ENCODE measurements around the gene KDF1. TPM values are rescaled to one million over a fixed set of nuclear protein-coding genes. Genes with fewer than 3 reads are reported as not detected.
A peak's percentile ranks its signal among the peaks of the same experiment; 100 is the strongest.

The KDF1 gene
- total RNA-seq, 2 donors from 2014 or later, result 14.0 to 42.8 TPM

DNA sequence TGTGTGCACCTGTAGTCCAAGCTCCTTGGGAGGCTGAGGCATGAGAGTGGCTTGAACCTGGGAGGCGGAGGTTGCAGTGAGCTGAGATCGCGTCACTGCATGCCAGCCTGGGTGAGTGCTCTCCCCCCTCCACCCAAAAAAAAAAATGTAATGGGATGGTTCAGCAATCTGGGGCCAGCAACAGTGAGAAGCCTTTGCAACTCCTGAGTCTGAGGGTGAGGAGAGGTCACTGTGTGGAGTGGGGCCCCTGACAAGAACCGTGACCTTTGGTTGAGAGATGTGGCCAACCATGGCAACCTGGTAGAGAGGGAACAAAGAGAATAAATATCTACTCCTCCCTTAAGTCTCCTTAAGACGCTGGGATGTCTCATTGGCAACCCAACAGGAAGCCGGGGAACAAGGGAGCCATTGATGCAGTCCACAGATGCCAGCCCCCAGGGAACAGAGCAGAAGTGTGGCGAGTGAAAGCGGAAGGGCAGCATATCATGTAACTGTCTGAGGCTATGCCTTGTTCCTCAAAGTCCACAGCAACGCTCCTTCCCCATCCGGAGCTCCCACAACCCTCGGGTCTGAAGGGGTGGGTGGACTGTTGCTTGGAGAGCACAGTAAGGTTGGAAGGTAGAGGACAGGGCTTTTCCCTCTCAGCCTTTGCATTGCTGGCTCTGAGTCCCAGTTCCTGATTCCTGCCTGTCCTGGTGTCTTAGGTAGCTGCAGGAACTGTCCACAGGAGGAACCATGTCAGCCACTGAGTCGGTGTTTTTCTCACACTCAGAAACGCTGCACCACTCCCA, 41.5 kb upstream of the KDF1 start:
- H3K9me3 ChIP-seq, result no peaks in the 10 kb centered on the region
- intact Hi-C loops (cut with DNase I), result no loop called here
- no peak overlapping the region for H3K4me3 ChIP-seq
- WGBS, result 44% methylated on average over 13 of the region's 13 CpGs
- TF ChIP-seq POLR2A (IDR thresholded peaks at IDR 0.05) (no peak), POLR2AphosphoS5 (IDR thresholded peaks at IDR 0.05) (no peak)
- TF ChIP-seq, protein P1, sequence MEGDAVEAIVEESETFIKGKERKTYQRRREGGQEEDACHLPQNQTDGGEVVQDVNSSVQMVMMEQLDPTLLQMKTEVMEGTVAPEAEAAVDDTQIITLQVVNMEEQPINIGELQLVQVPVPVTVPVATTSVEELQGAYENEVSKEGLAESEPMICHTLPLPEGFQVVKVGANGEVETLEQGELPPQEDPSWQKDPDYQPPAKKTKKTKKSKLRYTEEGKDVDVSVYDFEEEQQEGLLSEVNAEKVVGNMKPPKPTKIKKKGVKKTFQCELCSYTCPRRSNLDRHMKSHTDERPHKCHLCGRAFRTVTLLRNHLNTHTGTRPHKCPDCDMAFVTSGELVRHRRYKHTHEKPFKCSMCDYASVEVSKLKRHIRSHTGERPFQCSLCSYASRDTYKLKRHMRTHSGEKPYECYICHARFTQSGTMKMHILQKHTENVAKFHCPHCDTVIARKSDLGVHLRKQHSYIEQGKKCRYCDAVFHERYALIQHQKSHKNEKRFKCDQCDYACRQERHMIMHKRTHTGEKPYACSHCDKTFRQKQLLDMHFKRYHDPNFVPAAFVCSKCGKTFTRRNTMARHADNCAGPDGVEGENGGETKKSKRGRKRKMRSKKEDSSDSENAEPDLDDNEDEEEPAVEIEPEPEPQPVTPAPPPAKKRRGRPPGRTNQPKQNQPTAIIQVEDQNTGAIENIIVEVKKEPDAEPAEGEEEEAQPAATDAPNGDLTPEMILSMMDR (IDR thresholded peaks at IDR 0.05), result no peak
- peaks cover 3% of the 10 kb centered on the region for H3K4me1 ChIP-seq (replicated peaks)
- H3K36me3 ChIP-seq, result no peaks in the 10 kb centered on the region
- no peaks in the 10 kb centered on the region for H3K27me3 ChIP-seq (replicated peaks; ENCODE audit: insufficient read depth)
- no peak for DNase-seq (ENCODE audit: low spot score)
- peak overlapping the region; percentile 42 to 68 for H3K27ac ChIP-seq

DNA sequence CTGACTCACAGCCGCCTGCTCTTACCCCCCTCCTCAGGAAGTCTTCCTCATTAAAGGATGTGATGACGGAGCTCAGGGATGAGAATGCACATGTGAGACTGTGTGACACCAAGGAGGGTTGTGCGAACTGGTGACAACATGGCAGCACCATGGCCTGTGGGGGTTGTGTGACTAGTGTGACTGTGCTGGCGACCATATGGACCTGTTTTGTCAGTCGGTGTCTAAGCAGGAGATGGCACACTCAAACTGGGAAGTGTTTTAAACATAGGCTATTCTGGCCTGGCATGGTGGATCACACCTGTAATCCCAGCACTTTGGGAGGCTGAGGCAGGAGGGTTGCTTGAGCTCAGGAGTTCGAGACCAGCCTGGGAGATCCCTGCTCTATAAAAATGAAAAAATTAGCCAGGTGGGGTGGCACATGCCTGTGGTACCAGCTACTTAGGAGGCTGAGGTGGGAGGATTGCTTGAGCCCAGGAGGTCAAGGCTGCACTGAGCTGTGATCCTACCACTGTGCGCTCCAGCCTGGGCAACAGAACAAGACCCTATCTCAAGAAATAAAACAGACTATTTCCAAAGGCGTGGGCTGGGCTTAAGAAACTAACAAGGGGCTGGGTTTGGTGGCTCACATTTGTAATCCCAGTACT, 40.7 kb upstream of the KDF1 start:
- 82% methylated on average over 8 of the region's 8 CpGs for WGBS
- H3K4me1 ChIP-seq (replicated peaks), result peaks cover 3% of the 10 kb centered on the region
- H3K36me3 ChIP-seq, result no peaks in the 10 kb centered on the region
- intact Hi-C loops (cut with DNase I), result no loop called here
- DNase-seq (ENCODE audit: low spot score), result no peak
- H3K4me3 ChIP-seq, result no peak overlapping the region
- peak overlapping the region; percentile 68 to 77 for H3K27ac ChIP-seq
- no peaks in the 10 kb centered on the region for H3K27me3 ChIP-seq (replicated peaks; ENCODE audit: insufficient read depth)
- TF ChIP-seq, protein P1 (IDR thresholded peaks at IDR 0.05), result no peak
- TF ChIP-seq POLR2AphosphoS5 (IDR thresholded peaks at IDR 0.05), result peak; percentile 22
- H3K9me3 ChIP-seq, result no peaks in the 10 kb centered on the region

DNA sequence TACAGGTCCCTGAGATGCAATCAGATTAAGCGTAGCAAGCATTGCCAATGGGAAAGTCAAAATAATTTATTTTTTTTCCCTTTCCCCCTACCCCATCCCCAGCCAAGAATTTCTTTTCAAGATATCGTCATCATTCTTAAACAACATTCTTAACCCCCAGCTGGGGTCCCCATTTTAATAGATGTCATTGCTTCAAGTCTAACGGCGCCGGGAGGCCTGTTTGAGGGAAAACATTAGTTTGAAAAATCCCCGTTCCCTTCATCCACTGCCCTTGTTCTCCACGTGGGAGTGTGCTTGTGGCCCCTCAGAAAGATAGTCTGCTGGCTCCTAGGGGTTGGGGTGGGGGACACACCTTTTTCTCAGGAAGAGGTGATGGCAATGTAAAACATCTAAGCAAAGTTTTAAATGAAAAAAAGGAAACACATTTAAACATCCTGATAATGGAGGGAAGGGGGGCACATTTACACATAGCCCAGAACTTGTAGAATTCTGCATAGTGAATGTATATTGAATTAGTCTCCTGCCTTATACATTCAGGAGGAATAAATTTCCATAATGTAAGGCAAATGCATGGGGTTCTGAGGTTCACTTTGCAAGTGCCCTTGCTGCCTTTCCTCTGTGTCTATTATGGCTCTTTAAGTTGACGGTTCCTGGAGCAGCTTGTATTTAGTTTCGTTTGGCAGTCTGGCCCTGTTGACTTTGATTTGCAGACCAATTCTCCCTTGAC, 40.0 kb upstream of the KDF1 start:
- Histone ChIP-seq H3K36me3 (no peaks in the 10 kb centered on the region), H3K4me3 (no peak overlapping the region), H3K27me3 (replicated peaks; ENCODE audit: insufficient read depth) (no peaks in the 10 kb centered on the region), H3K9me3 (no peaks in the 10 kb centered on the region), H3K4me1 (replicated peaks) (peaks cover 3% of the 10 kb centered on the region), H3K27ac (peak overlapping the region; percentile 68 to 77)
- 58% methylated on average over 9 of the region's 9 CpGs for WGBS
- DNase-seq (ENCODE audit: low spot score), result no peak
- TF ChIP-seq, protein P1 (IDR thresholded peaks at IDR 0.05), result no peak
- TF ChIP-seq POLR2A (IDR thresholded peaks at IDR 0.05), result no peak
- no peak for TF ChIP-seq POLR2AphosphoS5 (IDR thresholded peaks at IDR 0.05)
- intact Hi-C loops (cut with DNase I), result no loop called here

DNA sequence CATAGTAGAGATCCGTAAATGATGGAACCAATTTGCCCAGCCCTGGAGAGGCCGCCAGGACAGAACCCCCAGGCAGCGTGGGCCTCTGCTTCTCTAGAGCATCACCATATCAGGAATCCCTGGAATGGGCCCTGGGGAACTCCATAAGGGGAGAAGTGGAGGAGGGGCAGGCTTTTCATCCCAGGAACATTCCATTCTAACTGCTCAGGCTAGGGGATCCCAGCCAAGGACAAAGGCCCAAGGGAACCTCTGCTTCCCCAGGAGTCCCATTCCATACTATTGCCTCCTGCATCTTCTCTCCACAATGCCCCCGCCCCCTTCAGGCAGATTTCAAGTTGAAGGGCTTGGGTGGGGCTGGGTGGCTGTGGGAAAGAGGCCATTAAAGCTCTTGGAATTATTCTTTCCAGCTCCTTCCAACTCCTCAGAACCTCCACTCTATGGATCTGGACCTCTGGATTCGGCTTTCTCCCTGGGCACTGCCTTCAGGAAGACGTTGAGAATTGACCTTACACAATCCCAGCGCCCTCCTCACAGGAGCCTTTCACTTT, 39.2 kb upstream of the KDF1 start:
- Histone ChIP-seq H3K27me3 (replicated peaks; ENCODE audit: insufficient read depth) (no peaks in the 10 kb centered on the region), H3K4me3 (no peak overlapping the region), H3K27ac (peak overlapping the region; percentile 68 to 77), H3K36me3 (no peaks in the 10 kb centered on the region), H3K9me3 (no peaks in the 10 kb centered on the region), H3K4me1 (replicated peaks) (peaks cover 3% of the 10 kb centered on the region)
- intact Hi-C loops (cut with DNase I), result loop anchor here (2.0 kb wide), 1 partner anchor 13 kb away; the partner anchor contains the start of gene TENT5B
- DNase-seq (ENCODE audit: low spot score), result peak; percentile 72
- TF ChIP-seq POLR2AphosphoS5 (IDR thresholded peaks at IDR 0.05) (peak; percentile 90), POLR2A (IDR thresholded peaks at IDR 0.05) (no peak)
- TF ChIP-seq, protein P1 (IDR thresholded peaks at IDR 0.05), result no peak
- 53% methylated on average over 7 of the region's 7 CpGs for WGBS
